CD4-positive, alpha-beta T cell treated with Interleukin-15 for 1 hour (primary cell): Measurements from ENCODE around the gene SGPP2.
"Not testable (repeated sequence)": the region's sequence is repeated elsewhere in the genome, so short reads cannot be mapped to it uniquely, and the experiment has no call there.

Source experiments
- DNase-seq: peaks from one replicate; pipeline ENCODE4 v3.0.0-alpha.2; 2020

SGPP2 gene

DNA sequence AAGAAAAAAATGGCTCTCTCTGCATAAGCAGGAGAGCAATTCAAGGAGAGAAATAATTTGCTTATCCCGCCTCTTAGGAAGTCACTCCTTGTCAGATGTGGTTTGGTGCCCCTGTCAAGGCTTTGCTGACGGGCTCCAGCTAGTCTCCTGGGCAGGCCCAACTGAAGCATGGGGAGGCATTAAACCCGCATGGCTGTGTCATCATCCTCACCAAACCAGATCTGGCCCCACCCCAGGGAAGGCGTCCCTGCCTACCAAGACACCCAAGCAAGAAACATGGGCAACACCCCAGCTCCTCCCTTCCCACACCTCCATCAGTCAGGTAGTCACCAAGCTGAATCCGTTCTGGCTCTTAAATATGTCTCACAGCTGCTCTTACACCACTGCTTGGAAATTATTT is 108.0 kb downstream of the SGPP2 start:
- no peak for DNase-seq

GRCh38 chr2:222535477-222535876 is 111.1 kb downstream of the SGPP2 start:
- DNase-seq, result no peak

GRCh38 chr2:222538535-222538934 is 114.2 kb downstream of the SGPP2 start:
- no peak for DNase-seq

DNA sequence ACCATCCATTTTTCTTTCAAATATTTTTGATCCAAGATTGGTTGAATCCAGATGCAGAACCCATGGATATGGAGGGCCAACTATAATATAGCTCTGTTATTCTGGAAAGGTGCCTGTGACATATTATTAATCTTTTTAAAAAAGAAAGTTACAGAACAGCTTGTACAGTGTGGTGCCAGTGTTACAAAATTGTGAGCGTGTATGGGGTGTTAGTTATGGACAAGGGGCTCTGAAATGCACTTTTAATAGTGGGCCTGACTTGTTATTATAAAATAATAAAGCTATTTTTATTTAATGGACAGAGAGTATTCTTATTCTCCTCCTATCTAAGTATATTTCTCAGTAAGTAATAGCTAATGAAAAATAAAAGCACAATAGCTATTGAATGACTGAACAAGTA is 120.3 kb downstream of the SGPP2 start:
- DNase-seq, result no peak

DNA sequence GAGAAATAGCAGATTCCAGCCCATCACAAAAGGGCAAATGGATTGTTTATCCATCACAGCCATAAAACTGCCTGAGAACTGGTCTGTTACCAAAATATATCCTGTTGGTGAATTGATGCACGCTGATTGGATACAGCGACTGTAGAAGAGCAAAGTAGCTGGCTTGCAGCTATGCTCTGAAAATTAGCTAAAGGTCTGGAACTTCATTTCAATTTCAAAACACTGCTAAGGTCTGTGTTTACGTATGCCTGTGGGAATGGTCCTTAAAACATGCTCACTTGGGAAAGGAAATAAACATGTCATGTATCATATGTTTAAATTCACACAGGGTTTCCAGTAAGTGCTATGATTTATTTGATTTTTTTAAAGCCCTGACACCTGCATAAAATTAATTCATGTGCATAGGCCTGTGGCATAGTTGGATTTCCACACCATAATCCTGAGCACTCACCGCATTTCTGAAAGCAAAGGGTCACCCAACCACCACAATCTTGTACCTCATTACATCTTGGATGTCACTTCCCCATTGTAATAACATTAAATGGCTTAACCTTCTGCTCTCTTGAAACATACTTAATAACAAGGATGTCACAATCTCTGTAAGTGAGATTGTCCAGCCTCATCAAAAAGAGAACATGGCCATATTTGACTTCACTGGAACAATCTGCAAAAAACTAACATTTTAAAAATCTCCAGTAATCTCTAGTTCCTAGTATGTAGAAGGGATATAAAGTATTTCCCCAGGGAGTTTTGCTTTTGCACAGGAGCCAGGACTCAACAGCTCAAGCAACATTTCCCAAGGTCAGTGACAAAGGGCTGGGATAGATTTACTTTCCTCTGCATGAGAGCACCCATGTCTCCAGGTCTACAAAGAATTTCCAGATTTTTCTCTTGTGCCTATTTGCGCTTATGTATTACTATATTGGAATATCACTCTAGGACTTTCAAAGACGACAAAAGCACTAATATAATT is 121.8 kb downstream of the SGPP2 start:
- DNase-seq, result no peak

GRCh38 chr2:222547083-222547482 is 122.7 kb downstream of the SGPP2 start:
- no peak for DNase-seq

GRCh38 chr2:222548992-222549391 is 124.6 kb downstream of the SGPP2 start:
- DNase-seq, result no peak

GRCh38 chr2:222554517-222554916 is 130.2 kb downstream of the SGPP2 start:
- DNase-seq, result no peak

GRCh38 chr2:222561151-222561550 is 136.8 kb downstream of the SGPP2 start:
- no peak for DNase-seq

DNA sequence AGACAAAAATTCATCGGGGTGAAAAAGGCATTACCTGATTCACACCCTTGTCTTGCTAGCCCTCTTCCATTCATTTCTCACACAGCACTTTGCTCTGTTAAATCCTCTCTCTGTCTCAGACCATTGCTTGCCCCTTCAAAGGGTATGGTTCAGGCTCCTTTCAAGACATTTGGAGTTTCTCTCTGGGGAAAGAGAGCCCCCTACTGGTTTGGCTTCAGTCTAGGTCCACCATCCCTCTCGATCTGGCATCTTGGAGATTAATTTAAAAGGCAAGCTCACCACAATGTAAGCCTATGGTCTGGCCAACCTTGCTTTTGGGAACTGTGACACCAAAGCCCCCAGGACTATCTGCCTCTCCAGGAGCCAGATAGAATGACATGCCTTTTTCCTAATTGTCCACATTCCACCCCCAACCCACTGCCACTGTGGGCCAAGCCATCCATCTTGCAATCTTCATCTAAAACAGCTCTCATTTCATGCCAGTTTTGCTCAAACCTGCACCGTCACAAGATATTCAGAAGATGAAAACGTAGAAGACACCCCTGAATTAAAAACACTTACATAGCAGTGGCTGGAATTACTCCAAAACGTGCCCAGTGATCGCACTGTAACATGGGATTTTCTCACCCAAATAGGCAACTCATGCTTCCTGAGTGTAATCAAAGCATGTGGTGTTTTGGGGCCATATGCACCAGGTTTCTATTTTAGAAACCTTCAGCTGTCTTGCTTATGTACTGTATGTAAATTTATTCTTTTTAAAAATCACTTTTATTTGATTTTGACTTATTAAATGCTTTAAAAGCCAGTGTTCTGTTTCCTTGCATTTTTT is 137.7 kb downstream of the SGPP2 start:
- DNase-seq, result no peak

DNA sequence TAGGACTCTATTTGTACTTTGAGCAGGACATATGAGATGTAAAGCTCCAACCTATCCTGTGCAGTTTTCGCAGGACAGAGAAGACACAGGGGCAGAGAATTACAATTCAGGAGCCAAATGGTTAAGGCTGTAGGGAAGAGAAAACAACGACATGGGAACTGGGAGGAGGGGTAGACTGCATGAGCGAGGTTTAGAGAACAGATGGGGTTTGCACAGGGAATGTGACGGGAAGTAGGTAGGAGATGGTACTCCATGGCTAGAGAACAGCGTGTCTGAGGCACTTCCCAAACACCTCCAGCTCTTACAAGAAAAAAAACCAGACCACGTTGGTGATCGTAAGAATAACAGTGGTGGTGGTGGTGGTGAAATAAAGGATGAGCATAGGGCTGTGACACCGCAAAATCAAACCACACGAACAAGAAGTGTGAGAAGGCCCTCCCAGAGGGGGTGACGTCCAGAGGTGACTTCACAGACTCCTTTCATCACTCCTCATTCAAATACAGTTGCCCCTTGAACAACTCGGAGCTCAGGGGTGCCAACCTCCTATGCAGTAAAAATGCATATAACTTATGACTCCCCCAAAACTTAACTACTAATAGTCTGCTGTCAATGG is 138.9 kb downstream of the SGPP2 start:
- DNase-seq, result no peak

DNA sequence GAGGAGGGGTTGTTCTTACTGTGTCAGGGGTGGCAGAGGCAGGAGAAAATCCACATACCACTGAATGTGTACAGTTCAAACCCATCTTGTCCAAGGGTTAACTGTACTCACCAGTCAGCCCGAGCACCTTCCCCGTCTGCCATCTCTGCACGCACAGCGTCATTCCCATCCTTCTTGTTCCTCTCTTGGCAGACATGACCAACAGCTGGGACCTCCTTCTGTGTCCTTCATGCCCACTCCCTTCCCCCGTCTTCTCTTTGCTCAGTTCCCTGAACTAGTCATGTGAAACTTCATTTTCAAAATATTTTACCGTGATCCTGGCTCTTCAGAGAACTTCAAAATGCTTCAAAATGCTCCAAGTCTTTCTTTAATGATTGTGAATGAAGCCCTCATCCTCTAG is 139.6 kb downstream of the SGPP2 start:
- DNase-seq, result no peak

DNA sequence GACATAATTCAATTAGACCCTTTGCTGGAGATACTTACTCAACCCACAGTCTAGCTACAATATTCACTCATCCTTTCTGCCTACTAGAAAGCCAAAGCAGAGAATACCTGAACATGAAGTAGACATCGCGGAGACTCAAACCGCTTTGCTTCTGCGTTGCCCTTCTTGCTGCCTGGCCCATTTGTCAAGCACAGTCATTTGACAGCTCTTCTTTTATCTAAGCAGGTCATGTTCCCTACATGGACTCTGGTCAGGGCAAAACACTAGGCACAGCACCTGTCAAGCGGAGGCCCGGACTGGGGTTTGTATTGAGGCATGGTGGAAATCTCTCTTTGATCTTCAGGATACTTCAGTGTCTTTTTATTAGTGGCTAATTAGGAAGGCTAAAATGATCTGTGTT is 141.9 kb downstream of the SGPP2 start:
- DNase-seq, result no peak

GRCh38 chr2:222568865-222569264 is 144.5 kb downstream of the SGPP2 start:
- no peak for DNase-seq

- no peak for DNase-seq
Measured at GRCh38 chr2:222569826-222570225, 145.5 kb downstream of the SGPP2 start.

- DNase-seq, result no peak
Measured at GRCh38 chr2:222572264-222572721, 147.9 kb downstream of the SGPP2 start.

GRCh38 chr2:222572751-222573174 is 148.4 kb downstream of the SGPP2 start:
- no peak for DNase-seq

DNA sequence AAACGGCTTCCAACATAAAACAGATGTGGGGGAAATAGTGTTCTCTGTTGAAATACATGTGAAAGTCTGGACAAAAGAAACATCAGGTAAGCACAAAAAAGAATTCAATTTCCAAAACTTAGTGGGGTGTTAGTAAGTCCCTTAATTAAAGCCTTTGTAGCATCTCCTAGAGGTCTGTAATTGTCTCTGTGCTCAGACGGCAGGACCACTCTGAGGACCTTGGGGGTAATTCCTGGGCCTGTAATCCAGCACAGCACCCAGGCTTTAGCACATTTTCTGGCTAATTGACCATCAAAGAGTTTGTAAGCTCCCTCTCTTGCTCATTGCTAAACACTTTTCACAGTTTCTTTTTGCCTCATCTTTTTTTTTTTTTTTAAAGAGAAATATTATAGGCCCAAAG is 151.3 kb downstream of the SGPP2 start:
- no peak for DNase-seq

GRCh38 chr2:222576171-222577081 is 152.1 kb downstream of the SGPP2 start:
- no peak for DNase-seq

GRCh38 chr2:222577341-222577740 is 153.0 kb downstream of the SGPP2 start:
- no peak for DNase-seq

GRCh38 chr2:222582928-222583327 is 158.6 kb downstream of the SGPP2 start:
- no peak for DNase-seq

GRCh38 chr2:222584589-222584988 is 160.2 kb downstream of the SGPP2 start:
- not testable (repeated sequence) for DNase-seq
